ENCODE results near the gene ARID5B. TPM values are rescaled to one million over a fixed set of nuclear protein-coding genes. Genes with fewer than 3 reads are reported as not detected.
A peak's percentile ranks its signal among the peaks of the same experiment; 100 is the strongest.

Gene ARID5B
- total and polyA plus RNA-seq, 2 donors: 11.3 to 18.6 TPM

- DNase-seq (ENCODE audit: low read depth in 6 of 9, low spot score in 9 of 9): no peak
- Histone ChIP-seq H3K9me3 (ENCODE audit: control insufficient read depth in 2 of 2, insufficient read depth in 1 of 2, low read length in 1 of 2) (no peaks in the 10 kb centered on the region), H3K27ac (ENCODE audit: low read depth in 1 of 2, low read length in 1 of 2) (no peak overlapping the region), H3K36me3 (ENCODE audit: control insufficient read depth in 2 of 2, insufficient read depth in 2 of 2, low read length in 1 of 2) (peaks cover 0 to 53% of the 10 kb centered on the region in 2 donors), H3K4me3 (ENCODE audit: low read length in 2 of 2) (no peak overlapping the region), H3K27me3 (ENCODE audit: control insufficient read depth in 2 of 2, insufficient read depth in 1 of 2, low read length in 1 of 2) (no peaks in the 10 kb centered on the region), H3K4me1 (ENCODE audit: control insufficient read depth in 2 of 2, insufficient read depth in 2 of 2, low read length in 2 of 2) (peaks cover 3 to 18% of the 10 kb centered on the region in 2 donors)
- WGBS: 98% methylated on average over 5 of the region's 5 CpGs
These were observed 50.7 kb downstream of the ARID5B start for GRCh38 chr10:61952028-61952674.

GRCh38 chr10:61953183-61953582, 51.7 kb downstream of the ARID5B start:
- H3K36me3 ChIP-seq (ENCODE audit: control insufficient read depth in 2 of 2, insufficient read depth in 2 of 2, low read length in 1 of 2): peaks cover 3 to 48% of the 10 kb centered on the region in 2 donors
- 98% methylated on average over 2 of the region's 2 CpGs for WGBS
- no peak overlapping the region for H3K27ac ChIP-seq (ENCODE audit: low read depth in 1 of 2, low read length in 1 of 2)
- H3K27me3 ChIP-seq (ENCODE audit: control insufficient read depth in 2 of 2, insufficient read depth in 1 of 2, low read length in 1 of 2): no peaks in the 10 kb centered on the region
- H3K4me3 ChIP-seq (ENCODE audit: low read length in 2 of 2): no peak overlapping the region
- peaks cover 3 to 27% of the 10 kb centered on the region in 2 donors for H3K4me1 ChIP-seq (ENCODE audit: control insufficient read depth in 2 of 2, insufficient read depth in 2 of 2, low read length in 2 of 2)
- DNase-seq (ENCODE audit: low read depth in 6 of 9, low spot score in 9 of 9): no peak
- no peaks in the 10 kb centered on the region for H3K9me3 ChIP-seq (ENCODE audit: control insufficient read depth in 2 of 2, insufficient read depth in 1 of 2, low read length in 1 of 2)

GRCh38 chr10:61957806-61958205, 56.3 kb downstream of the ARID5B start:
- WGBS: 90% methylated on average over 4 of the region's 4 CpGs
- peaks cover 5 to 28% of the 10 kb centered on the region in 2 donors for H3K36me3 ChIP-seq (ENCODE audit: control insufficient read depth in 2 of 2, insufficient read depth in 2 of 2, low read length in 1 of 2)
- no peak for DNase-seq (ENCODE audit: low read depth in 6 of 9, low spot score in 9 of 9)
- peaks cover 14 to 48% of the 10 kb centered on the region in 2 donors for H3K4me1 ChIP-seq (ENCODE audit: control insufficient read depth in 2 of 2, insufficient read depth in 2 of 2, low read length in 2 of 2)
- H3K4me3 ChIP-seq (ENCODE audit: low read length in 2 of 2): no peak overlapping the region
- H3K27me3 ChIP-seq (ENCODE audit: control insufficient read depth in 2 of 2, insufficient read depth in 1 of 2, low read length in 1 of 2): no peaks in the 10 kb centered on the region
- H3K27ac ChIP-seq (ENCODE audit: low read depth in 1 of 2, low read length in 1 of 2): no peak overlapping the region
- no peaks in the 10 kb centered on the region for H3K9me3 ChIP-seq (ENCODE audit: control insufficient read depth in 2 of 2, insufficient read depth in 1 of 2, low read length in 1 of 2)

GRCh38 chr10:61958311-61958710, 56.8 kb downstream of the ARID5B start:
- 98% methylated on average over 12 of the region's 12 CpGs for whole genome bisulfite sequencing
- no peaks in the 10 kb centered on the region for H3K9me3 ChIP-seq (ENCODE audit: control insufficient read depth in 2 of 2, insufficient read depth in 1 of 2, low read length in 1 of 2)
- DNase-seq (ENCODE audit: low read depth in 6 of 9, low spot score in 9 of 9): no peak

GRCh38 chr10:61958805-61959204, 57.3 kb downstream of the ARID5B start:
- Histone ChIP-seq H3K4me3 (ENCODE audit: low read length in 2 of 2) (no peak overlapping the region), H3K36me3 (ENCODE audit: control insufficient read depth in 2 of 2, insufficient read depth in 2 of 2, low read length in 1 of 2) (peaks cover 5 to 33% of the 10 kb centered on the region in 2 donors), H3K9me3 (ENCODE audit: control insufficient read depth in 2 of 2, insufficient read depth in 1 of 2, low read length in 1 of 2) (no peaks in the 10 kb centered on the region), H3K27me3 (ENCODE audit: control insufficient read depth in 2 of 2, insufficient read depth in 1 of 2, low read length in 1 of 2) (no peaks in the 10 kb centered on the region), H3K4me1 (ENCODE audit: control insufficient read depth in 2 of 2, insufficient read depth in 2 of 2, low read length in 2 of 2) (peaks cover 15 to 58% of the 10 kb centered on the region in 2 donors), H3K27ac (ENCODE audit: low read depth in 1 of 2, low read length in 1 of 2) (no peak overlapping the region)
- DNase-seq (ENCODE audit: low read depth in 6 of 9, low spot score in 9 of 9): no peak

More at GRCh38 chr10:61958311-61958710, 56.8 kb downstream of the ARID5B start:
- no peak overlapping the region for H3K4me3 ChIP-seq (ENCODE audit: low read length in 2 of 2)
- H3K4me1 ChIP-seq (ENCODE audit: control insufficient read depth in 2 of 2, insufficient read depth in 2 of 2, low read length in 2 of 2): peaks cover 14 to 53% of the 10 kb centered on the region in 2 donors
- H3K36me3 ChIP-seq (ENCODE audit: control insufficient read depth in 2 of 2, insufficient read depth in 2 of 2, low read length in 1 of 2): peaks cover 5 to 31% of the 10 kb centered on the region in 2 donors
- H3K27me3 ChIP-seq (ENCODE audit: control insufficient read depth in 2 of 2, insufficient read depth in 1 of 2, low read length in 1 of 2): no peaks in the 10 kb centered on the region
- H3K27ac ChIP-seq (ENCODE audit: low read depth in 1 of 2, low read length in 1 of 2): no peak overlapping the region

GRCh38 chr10:61959814-61960213, 58.3 kb downstream of the ARID5B start:
- WGBS: 95% methylated on average over 2 of the region's 2 CpGs
- peak overlapping the region in 1 of 2 donors; percentile 85 for H3K27ac ChIP-seq (ENCODE audit: low read depth in 1 of 2, low read length in 1 of 2)
- peaks cover 19 to 66% of the 10 kb centered on the region in 2 donors for H3K4me1 ChIP-seq (ENCODE audit: control insufficient read depth in 2 of 2, insufficient read depth in 2 of 2, low read length in 2 of 2)
- H3K9me3 ChIP-seq (ENCODE audit: control insufficient read depth in 2 of 2, insufficient read depth in 1 of 2, low read length in 1 of 2): no peaks in the 10 kb centered on the region
- no peak for DNase-seq (ENCODE audit: low read depth in 6 of 9, low spot score in 9 of 9)
- no peak overlapping the region for H3K4me3 ChIP-seq (ENCODE audit: low read length in 2 of 2)
- no peaks in the 10 kb centered on the region for H3K27me3 ChIP-seq (ENCODE audit: control insufficient read depth in 2 of 2, insufficient read depth in 1 of 2, low read length in 1 of 2)
- peaks cover 5 to 39% of the 10 kb centered on the region in 2 donors for H3K36me3 ChIP-seq (ENCODE audit: control insufficient read depth in 2 of 2, insufficient read depth in 2 of 2, low read length in 1 of 2)

GRCh38 chr10:61960396-61961120, 59.1 kb downstream of the ARID5B start:
- Histone ChIP-seq H3K4me3 (ENCODE audit: low read length in 2 of 2) (no peak overlapping the region), H3K4me1 (ENCODE audit: control insufficient read depth in 2 of 2, insufficient read depth in 2 of 2, low read length in 2 of 2) (peaks cover 19 to 68% of the 10 kb centered on the region in 2 donors), H3K9me3 (ENCODE audit: control insufficient read depth in 2 of 2, insufficient read depth in 1 of 2, low read length in 1 of 2) (no peaks in the 10 kb centered on the region), H3K27me3 (ENCODE audit: control insufficient read depth in 2 of 2, insufficient read depth in 1 of 2, low read length in 1 of 2) (no peaks in the 10 kb centered on the region), H3K36me3 (ENCODE audit: control insufficient read depth in 2 of 2, insufficient read depth in 2 of 2, low read length in 1 of 2) (peaks cover 5 to 41% of the 10 kb centered on the region in 2 donors), H3K27ac (ENCODE audit: low read depth in 1 of 2, low read length in 1 of 2) (peak overlapping the region in 1 of 2 donors; percentile 85)
- no peak for DNase-seq (ENCODE audit: low read depth in 6 of 9, low spot score in 9 of 9)
- WGBS: 100% methylated on average over 2 of the region's 2 CpGs

- WGBS: 11% methylated on average over 8 of the region's 8 CpGs
- Histone ChIP-seq H3K27me3 (ENCODE audit: control insufficient read depth in 2 of 2, insufficient read depth in 1 of 2, low read length in 1 of 2) (no peaks in the 10 kb centered on the region), H3K9me3 (ENCODE audit: control insufficient read depth in 2 of 2, insufficient read depth in 1 of 2, low read length in 1 of 2) (no peaks in the 10 kb centered on the region), H3K4me1 (ENCODE audit: control insufficient read depth in 2 of 2, insufficient read depth in 2 of 2, low read length in 2 of 2) (peaks cover 19 to 66% of the 10 kb centered on the region in 2 donors), H3K4me3 (ENCODE audit: low read length in 2 of 2) (no peak overlapping the region), H3K27ac (ENCODE audit: low read depth in 1 of 2, low read length in 1 of 2) (peak overlapping the region; percentile 72 to 85), H3K36me3 (ENCODE audit: control insufficient read depth in 2 of 2, insufficient read depth in 2 of 2, low read length in 1 of 2) (peaks cover 5 to 42% of the 10 kb centered on the region in 2 donors)
- peak; percentile 43 to 91 (median 74) for DNase-seq (ENCODE audit: low read depth in 6 of 9, low spot score in 9 of 9)
These were observed 59.8 kb downstream of the ARID5B start for GRCh38 chr10:61961278-61961677.

- 75% methylated on average over 4 of the region's 4 CpGs for WGBS
- Histone ChIP-seq H3K27ac (ENCODE audit: low read depth in 1 of 2, low read length in 1 of 2) (peak overlapping the region in 1 of 2 donors; percentile 85), H3K4me1 (ENCODE audit: control insufficient read depth in 2 of 2, insufficient read depth in 2 of 2, low read length in 2 of 2) (peaks cover 19 to 54% of the 10 kb centered on the region in 2 donors), H3K36me3 (ENCODE audit: control insufficient read depth in 2 of 2, insufficient read depth in 2 of 2, low read length in 1 of 2) (peaks cover 4 to 48% of the 10 kb centered on the region in 2 donors), H3K4me3 (ENCODE audit: low read length in 2 of 2) (no peak overlapping the region), H3K27me3 (ENCODE audit: control insufficient read depth in 2 of 2, insufficient read depth in 1 of 2, low read length in 1 of 2) (no peaks in the 10 kb centered on the region), H3K9me3 (ENCODE audit: control insufficient read depth in 2 of 2, insufficient read depth in 1 of 2, low read length in 1 of 2) (no peaks in the 10 kb centered on the region)
- DNase-seq (ENCODE audit: low read depth in 6 of 9, low spot score in 9 of 9): no peak
These were observed 61.5 kb downstream of the ARID5B start for GRCh38 chr10:61962971-61963370.

Measured in thymus (tissue), 11 donors.